NCI-H1417 (cell line): Measurements from ENCODE around the gene NBPF1.
A peak's percentile ranks its signal among the peaks of the same experiment; 100 is the strongest.
"Not testable (repeated sequence)": the region's sequence is repeated elsewhere in the genome, so short reads cannot be mapped to it uniquely, and the experiment has no call there.

Source experiments
- DNase-seq, 3 experiments: peaks; one replicate each; lab custom pipeline; 2025; lab: John Stamatoyannopoulos, UW

The NBPF1 gene

GRCh38 chr1:16613185-16614147 lies at the start of gene NBPF1:
Gene NBPF1 (minus strand): TSS chr1:16613564.
- peak; percentile 100 for DNase-seq

GRCh38 chr1:16658234-16658633 lies 44.9 kb upstream of the NBPF1 start:
- not testable (repeated sequence) for DNase-seq

DNA sequence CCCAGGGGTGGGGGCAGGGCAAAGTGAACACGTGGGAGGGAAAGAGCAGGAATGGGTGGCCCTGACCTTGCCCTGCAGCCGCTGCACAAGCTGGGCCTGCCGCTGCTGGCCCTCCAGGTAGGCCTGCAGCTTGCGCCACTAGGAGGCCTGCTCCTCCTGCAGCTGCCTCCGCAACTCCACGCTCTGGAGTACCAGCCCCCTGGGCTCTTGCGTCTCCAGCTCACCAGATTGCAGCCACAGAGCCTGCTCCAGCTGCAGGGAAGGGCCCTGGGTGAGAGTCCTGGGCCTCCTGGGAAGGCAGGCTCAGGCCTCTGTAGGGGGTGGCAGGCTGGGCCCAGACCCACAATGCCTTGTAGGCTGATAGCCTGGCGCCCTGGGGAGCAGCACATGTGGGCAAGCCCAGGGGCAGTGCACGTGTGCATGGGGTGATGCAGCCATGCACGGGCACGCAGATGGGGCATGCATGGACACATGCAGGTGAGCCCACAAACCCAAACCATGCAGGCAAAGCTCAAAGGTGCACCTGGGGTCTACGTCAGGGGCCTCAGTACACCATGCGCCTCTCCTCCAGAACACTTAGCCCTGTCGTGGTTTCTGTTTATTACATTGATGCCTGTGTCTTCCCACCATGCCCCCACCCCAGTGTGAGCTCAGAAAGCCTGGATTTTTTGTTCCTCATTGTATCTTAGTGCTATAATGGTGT lies 43.8 kb upstream of the NBPF1 start:
- not testable (repeated sequence) for DNase-seq

DNA sequence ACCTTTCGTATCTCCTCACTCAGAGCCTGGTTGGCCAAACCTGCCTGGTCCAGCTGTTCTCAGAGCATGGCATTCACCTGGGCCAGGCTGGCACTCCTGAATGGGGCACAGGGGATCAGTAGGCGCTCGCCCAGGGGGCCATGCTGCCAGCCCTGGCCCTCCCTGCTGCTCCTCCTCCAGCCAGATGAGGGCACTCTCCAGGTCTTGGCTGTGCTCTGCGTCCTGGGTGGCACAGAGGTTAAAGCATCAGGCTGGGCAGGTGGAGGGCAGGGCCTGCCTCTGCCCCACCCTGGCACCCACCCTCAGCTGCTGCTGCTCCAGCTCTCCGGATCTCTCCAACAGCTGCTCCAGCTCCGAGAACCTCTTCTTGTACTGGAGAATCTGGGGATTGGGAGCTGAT lies 43.2 kb upstream of the NBPF1 start:
- DNase-seq, result not testable (repeated sequence)

DNA sequence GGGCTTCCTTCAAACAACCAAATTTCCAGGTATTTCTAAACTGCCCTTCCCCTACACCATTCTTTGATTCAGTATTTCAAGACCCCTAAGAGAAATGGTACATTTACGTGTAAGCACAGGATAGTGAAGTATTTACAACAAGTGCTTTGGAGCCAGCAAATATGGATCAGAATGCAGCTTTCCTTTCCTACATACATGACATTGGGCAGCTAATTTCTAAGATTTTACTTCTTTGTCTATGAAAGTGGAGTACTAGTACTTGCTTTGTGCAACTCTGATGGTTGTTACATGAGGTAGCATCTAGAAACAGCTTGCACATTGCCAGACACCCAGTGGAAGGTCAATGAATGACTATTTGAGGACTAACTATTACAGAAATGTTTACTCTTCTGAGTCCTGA lies 38.2 kb upstream of the NBPF1 start:
- DNase-seq, result not testable (repeated sequence)

- DNase-seq, result not testable (repeated sequence)
Observed at GRCh38 chr1:16649960-16650359, 36.6 kb upstream of the NBPF1 start.

- DNase-seq, result not testable (repeated sequence)
Observed at GRCh38 chr1:16649390-16649789, 36.0 kb upstream of the NBPF1 start.

- DNase-seq, result not testable (repeated sequence)
Observed at GRCh38 chr1:16648756-16649155, 35.4 kb upstream of the NBPF1 start.

DNA sequence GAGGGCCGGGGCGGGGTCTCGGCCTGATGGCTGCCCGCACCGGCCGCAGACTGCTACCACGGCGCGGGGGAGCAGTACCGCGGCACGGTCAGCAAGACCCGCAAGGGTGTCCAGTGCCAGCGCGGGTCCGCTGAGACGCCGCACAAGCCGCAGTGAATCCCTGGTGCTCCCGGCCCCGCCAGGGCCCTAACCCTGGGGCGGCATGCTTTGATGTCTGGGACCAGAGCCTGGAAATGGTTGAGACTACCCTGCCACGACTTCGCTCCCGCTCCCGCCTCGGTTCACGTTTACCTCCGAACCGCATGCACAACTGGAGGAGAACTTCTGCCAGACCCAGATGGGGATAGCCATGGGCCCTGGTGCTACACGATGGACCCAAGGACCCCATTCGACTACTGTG lies 34.9 kb upstream of the NBPF1 start:
- DNase-seq, result not testable (repeated sequence)

DNA sequence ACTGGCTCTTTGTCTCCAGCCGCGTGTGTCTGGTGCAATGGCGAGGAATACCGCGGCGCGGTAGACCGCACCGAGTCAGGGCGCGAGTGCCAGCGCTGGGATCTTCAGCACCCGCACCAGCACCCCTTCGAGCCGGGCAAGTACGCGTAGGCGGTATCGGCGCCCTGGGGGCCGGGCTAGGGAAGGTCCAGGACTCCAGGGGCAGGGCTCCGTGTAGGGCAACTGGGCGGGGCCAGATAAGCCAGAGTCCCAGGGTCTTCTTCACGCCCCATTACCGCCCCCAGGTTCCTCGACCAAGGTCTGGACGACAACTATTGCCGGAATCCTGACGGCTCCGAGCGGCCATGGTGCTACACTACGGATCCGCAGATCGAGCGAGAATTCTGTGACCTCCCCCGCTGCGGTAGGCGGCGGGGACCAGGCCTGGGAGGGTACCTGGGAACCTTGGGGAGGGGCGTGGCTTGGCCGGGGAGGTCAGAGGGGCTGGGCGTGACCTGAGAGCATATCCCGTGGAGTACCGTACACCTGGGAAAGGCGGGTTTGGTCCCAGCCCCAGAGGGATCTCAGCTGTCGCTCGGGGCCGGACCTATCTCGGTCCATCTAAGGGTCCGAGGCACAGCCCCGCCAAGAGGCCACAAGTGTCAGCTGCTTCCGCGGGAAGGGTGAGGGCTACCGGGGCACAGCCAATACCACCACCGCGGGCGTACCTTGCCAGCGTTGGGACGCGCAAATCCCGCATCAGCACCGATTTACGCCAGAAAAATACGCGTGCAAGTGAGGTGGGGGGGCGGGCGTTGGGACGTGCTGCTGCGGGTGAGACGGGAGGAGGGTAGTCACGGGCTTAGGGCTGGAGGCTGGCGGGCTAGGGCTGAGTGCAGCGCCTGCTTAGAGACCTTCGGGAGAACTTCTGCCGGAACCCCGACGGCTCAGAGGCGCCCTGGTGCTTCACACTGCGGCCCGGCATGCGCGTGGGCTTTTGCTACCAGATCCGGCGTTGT lies 34.1 kb upstream of the NBPF1 start:
- DNase-seq, result not testable (repeated sequence)

DNA sequence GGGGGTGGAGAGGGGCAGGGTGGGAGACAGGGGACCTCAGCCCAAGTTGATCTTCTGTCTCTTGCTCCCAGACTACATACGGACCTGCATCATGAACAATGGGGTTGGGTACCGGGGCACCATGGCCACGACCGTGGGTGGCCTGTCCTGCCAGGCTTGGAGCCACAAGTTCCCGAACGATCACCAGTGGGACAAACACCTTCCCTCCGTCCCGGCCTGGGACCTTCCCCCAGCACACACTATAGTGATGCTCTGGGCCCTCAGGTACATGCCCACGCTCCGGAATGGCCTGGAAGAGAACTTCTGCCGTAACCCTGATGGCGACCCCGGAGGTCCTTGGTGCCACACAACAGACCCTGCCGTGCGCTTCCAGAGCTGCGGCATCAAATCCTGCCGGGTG lies 33.4 kb upstream of the NBPF1 start:
- not testable (repeated sequence) for DNase-seq

- DNase-seq, result not testable (repeated sequence)
Observed at GRCh38 chr1:16646061-16646664, 32.8 kb upstream of the NBPF1 start.

DNA sequence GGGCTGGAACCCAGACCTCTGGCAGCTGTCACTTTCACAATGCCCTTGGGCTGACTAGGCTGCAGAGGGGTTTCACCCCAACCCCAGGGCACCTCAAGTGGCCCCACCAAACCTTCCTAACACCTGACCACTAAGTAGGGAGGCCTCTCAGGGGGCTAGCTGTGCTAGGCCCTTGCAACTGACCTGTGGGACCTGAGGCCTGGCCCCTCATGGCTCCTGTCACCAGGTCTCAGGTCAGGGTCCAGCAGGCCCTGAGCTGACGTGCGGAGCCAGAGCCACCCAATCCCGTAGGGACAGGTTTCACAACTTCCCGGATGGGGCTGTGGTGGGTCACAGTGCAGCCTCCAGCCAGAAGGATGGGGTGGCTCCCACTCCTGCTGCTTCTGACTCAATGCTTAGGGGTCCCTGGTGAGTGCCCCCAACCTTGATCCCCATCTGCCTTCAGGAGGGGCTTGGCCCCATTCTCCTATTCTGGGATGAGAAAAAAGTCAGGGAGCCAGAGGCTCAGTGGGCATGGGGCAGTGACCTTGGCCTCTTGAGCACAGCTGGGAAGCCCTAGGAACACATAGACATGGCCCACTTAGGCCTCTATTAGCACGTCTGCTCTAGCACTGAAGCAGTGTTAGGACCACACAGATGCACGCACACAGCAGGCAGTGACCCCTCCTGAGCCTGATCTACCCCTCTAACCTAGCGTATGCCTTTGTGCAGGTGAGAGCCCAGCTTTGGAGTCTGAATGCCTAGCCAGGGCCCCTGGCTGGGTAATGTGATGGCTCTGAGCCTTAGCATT lies 32.1 kb upstream of the NBPF1 start:
- DNase-seq, result not testable (repeated sequence)

DNA sequence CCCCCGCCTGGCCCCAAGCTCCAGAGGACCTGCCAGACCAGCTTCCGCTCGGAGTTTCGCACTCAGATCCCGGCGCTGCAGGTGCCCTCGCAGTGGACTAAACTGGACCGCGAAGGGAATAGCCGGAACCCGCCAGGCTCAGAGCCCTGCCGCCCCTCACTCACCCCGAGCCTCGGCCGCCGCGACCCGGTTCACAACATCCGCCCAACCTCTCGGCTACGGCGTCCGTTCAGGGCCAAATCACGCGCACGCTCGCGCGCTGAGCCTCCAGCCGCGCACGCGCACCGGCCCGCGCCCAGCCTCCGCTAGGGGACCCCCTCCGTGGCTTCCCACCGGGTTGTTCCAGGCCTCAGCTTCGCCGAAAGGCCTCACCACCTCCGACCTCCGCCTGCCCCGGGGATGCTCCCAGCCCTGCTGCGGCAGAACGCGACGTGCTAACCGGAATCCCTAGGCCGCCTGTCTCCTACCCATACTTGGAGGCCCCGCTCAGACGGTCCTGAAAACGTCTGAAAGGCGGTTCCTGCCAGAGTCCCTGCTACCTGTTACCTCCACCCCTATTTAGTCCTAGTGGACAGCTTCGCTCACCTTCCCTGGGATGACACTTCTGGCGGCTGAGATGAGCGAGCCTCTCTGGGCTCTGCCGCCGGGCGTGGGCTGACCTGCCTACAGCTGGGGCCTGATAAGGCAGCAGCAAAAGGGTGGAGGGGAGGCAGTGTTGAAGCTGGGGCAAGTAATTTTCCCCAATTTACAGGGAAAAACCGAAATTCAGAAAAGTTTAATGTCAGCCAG lies 31.3 kb upstream of the NBPF1 start:
- peak; percentile 98 to 100 (median 99) for DNase-seq

DNA sequence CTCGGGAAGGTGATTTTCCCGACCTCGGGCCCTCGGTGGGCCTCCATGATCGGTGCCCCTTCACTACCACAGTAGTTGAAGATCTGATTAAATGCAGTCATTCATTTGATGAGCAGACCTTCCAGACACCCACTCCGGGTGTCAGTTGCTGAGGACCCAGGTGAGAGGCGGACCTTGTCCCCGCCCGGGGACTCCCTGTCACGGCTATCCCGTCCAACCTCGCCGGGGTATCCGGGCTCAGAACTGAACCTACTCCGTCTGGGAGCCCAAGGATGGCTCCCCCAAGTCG lies 30.8 kb upstream of the NBPF1 start:
- no peak for DNase-seq

- not testable (repeated sequence) for DNase-seq
Observed at GRCh38 chr1:16643476-16644192, 30.3 kb upstream of the NBPF1 start.

GRCh38 chr1:16643001-16643411 lies 29.6 kb upstream of the NBPF1 start:
- DNase-seq, result not testable (repeated sequence)

DNA sequence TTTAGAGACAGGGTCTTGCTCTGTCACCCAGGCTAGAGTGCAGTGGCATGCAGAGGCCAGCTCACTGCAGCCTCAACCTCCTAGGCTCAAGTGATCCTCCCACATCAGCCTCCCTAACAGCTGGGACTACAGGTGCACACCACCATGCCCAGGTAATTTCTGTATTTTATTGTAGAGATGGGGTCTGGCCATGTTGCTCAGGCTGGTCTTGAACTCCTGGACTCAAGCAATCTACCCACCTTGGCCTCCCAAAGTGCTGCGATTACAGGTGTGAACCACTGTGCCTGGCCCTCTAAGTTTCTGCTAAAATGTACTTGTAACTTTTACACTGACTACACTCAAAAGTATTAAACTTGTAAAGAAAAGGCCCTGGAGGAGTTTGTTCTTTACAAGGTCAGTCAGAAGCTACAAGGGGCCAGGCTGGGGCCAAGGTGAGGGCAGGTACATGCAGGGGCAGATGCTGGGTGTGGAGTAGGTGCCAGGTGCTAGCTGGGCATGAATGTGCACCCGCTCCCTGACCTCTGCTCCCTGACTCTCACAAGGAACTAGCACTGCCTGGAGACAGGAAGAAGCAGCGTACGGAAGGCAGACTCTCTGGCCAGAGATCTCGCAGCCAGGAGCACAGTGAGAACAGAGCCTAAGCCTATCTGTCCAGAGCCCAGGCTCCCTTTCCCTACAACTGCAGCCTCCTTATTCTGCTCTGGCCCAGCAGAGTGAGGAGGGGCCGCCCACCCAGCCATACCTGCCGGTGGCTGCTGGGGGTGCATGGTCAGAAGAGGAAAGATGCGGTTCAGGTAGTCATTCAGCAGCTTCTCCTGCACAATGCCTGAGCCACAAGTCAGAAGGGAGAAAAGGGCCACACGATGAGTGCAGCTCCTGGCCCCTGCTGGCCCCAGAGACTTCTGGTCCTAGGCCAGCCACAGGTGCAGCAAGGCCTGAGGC lies 28.9 kb upstream of the NBPF1 start:
- not testable (repeated sequence) for DNase-seq
